Measurements from ENCODE around the gene TDRD7. TPM values are rescaled to one million over a fixed set of nuclear protein-coding genes. Genes with fewer than 3 reads are reported as not detected.
"Not testable (repeated sequence)": the region's sequence is repeated elsewhere in the genome, so short reads cannot be mapped to it uniquely, and the experiment has no call there.

TDRD7 gene
- total RNA-seq, 1 donor from 2014 or later: 14.7 TPM

DNA sequence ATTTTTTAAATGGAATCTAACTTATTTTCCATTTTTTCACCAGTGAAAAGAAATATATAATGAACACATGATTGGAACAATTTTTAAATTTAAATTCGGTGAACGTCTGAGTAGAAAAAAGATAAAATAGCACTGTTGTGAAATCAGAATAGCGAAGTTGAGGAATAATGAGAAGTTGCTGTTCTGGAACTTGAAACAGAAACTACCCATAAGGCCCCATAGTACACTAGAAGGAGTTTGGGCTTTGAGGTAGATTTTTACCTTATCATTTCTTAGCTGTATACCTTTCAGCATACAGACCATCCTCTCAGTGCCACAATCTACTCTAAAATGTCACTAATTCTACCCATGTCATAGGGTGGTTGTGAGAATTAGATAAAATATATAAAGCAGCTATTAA lies 35.1 kb downstream of the TDRD7 start:
- peaks cover 53% of the 10 kb centered on the region for H3K36me3 Mint-ChIP-seq (ENCODE audit: low read depth)
- CTCF ChIA-PET: no interaction called here

GRCh38 chr9:97453573-97453972 lies 41.7 kb downstream of the TDRD7 start:
- ATAC-seq (ENCODE audit: low read depth); H3K27me3 Mint-ChIP-seq; H3K4me1 Mint-ChIP-seq; DNase-seq; H3K27ac Mint-ChIP-seq; H3K9me3 Mint-ChIP-seq; POLR2A ChIA-PET; CTCF ChIA-PET; H3K4me3 Mint-ChIP-seq; intact Hi-C loops (cut with micrococcal nuclease): not testable (repeated sequence)
- H3K36me3 Mint-ChIP-seq (ENCODE audit: low read depth): peaks cover 42% of the 10 kb centered on the region

More for the DNA sequence above, 35.1 kb downstream of the TDRD7 start:
- intact Hi-C loops (cut with micrococcal nuclease): no loop called here
- ATAC-seq (ENCODE audit: low read depth): no peak
- TF ChIP-seq, protein P1, sequence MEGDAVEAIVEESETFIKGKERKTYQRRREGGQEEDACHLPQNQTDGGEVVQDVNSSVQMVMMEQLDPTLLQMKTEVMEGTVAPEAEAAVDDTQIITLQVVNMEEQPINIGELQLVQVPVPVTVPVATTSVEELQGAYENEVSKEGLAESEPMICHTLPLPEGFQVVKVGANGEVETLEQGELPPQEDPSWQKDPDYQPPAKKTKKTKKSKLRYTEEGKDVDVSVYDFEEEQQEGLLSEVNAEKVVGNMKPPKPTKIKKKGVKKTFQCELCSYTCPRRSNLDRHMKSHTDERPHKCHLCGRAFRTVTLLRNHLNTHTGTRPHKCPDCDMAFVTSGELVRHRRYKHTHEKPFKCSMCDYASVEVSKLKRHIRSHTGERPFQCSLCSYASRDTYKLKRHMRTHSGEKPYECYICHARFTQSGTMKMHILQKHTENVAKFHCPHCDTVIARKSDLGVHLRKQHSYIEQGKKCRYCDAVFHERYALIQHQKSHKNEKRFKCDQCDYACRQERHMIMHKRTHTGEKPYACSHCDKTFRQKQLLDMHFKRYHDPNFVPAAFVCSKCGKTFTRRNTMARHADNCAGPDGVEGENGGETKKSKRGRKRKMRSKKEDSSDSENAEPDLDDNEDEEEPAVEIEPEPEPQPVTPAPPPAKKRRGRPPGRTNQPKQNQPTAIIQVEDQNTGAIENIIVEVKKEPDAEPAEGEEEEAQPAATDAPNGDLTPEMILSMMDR (IDR thresholded peaks at IDR 0.05): no peak
- no peak overlapping the region for H3K27ac Mint-ChIP-seq
- POLR2A ChIA-PET: interaction anchor here (0.6 kb wide), 1 partner anchor 186 kb away, joined by 3 read pairs; the partner anchor contains the start of genes NCBP1 and TSTD2
- DNase-seq: no peak
- no peak overlapping the region for H3K4me3 Mint-ChIP-seq
- no peaks in the 10 kb centered on the region for H3K9me3 Mint-ChIP-seq
- H3K27me3 Mint-ChIP-seq: no peaks in the 10 kb centered on the region
- no peaks in the 10 kb centered on the region for H3K4me1 Mint-ChIP-seq

GRCh38 chr9:97456841-97457240 lies 44.9 kb downstream of the TDRD7 start:
- peaks cover 38% of the 10 kb centered on the region for H3K36me3 Mint-ChIP-seq (ENCODE audit: low read depth)
- POLR2A ChIA-PET; ATAC-seq (ENCODE audit: low read depth); intact Hi-C loops (cut with micrococcal nuclease); H3K4me1 Mint-ChIP-seq; H3K27me3 Mint-ChIP-seq; H3K4me3 Mint-ChIP-seq; DNase-seq; CTCF ChIA-PET; H3K9me3 Mint-ChIP-seq; H3K27ac Mint-ChIP-seq: not testable (repeated sequence)

DNA sequence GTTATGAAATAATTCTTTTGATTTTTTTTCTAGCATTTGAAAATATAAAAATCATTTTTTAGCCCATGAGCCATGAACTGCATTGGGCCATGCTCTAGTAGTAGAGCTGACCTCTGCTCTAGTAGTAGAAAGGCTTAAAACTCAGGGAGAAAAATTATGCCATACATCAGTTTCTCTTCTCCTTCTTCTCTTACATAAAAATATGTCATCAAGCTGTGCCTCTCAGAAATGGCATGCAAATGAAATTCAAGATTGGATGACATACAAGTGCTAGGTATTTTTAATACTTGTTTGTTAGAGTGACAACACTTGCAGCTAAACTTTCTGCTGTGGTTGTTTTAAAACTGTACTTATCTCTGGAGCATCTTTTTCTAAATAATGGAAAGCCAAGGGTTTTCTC lies 47.4 kb downstream of the TDRD7 start:
- Mint-ChIP-seq H3K27ac (no peak overlapping the region), H3K36me3 (ENCODE audit: low read depth) (peaks cover 34% of the 10 kb centered on the region), H3K9me3 (no peaks in the 10 kb centered on the region), H3K4me1 (no peaks in the 10 kb centered on the region), H3K27me3 (no peaks in the 10 kb centered on the region), H3K4me3 (no peak overlapping the region)
- ChIA-PET POLR2A (interaction anchor here (0.7 kb wide), 1 partner anchor 1076 kb away, joined by 3 read pairs; the partner anchor contains the start of gene SLC35D2), CTCF (interaction anchor here (0.9 to 1.7 kb wide), 2 partner anchors 9 to 139 kb away, joined by 3 read pairs; no protein-coding TSS in a partner anchor)
- DNase-seq: no peak
- intact Hi-C loops (cut with micrococcal nuclease): no loop called here
- TF ChIP-seq, protein P1 (IDR thresholded peaks at IDR 0.05): no peak
- ATAC-seq (ENCODE audit: low read depth): no peak

GRCh38 chr9:97462159-97462558 lies 50.3 kb downstream of the TDRD7 start:
- Mint-ChIP-seq H3K36me3 (ENCODE audit: low read depth) (peaks cover 51% of the 10 kb centered on the region), H3K4me1 (no peaks in the 10 kb centered on the region), H3K9me3 (no peaks in the 10 kb centered on the region), H3K4me3 (no peak overlapping the region), H3K27me3 (no peaks in the 10 kb centered on the region), H3K27ac (no peak overlapping the region)
- POLR2A ChIA-PET: no interaction called here
- CTCF ChIA-PET: interaction anchor here (1.6 kb wide), 1 partner anchor 137 kb away, joined by 4 read pairs; no protein-coding TSS in a partner anchor
- intact Hi-C loops (cut with micrococcal nuclease): no loop called here
- TF ChIP-seq, protein P1 (IDR thresholded peaks at IDR 0.05): no peak
- ATAC-seq (ENCODE audit: low read depth) (no peak), DNase-seq (no peak)

- POLR2A ChIA-PET: interaction anchor here (0.6 kb wide), 1 partner anchor 1303 kb away, joined by 5 read pairs; no protein-coding TSS in a partner anchor
- Mint-ChIP-seq H3K27me3 (no peaks in the 10 kb centered on the region), H3K4me1 (no peaks in the 10 kb centered on the region), H3K36me3 (ENCODE audit: low read depth) (peaks cover 58% of the 10 kb centered on the region), H3K4me3 (no peak overlapping the region), H3K27ac (no peak overlapping the region), H3K9me3 (no peaks in the 10 kb centered on the region)
- CTCF ChIA-PET: interaction anchor here (1.9 kb wide), 1 partner anchor 136 kb away, joined by 5 read pairs; no protein-coding TSS in a partner anchor
- intact Hi-C loops (cut with micrococcal nuclease): no loop called here
- TF ChIP-seq, protein P1 (IDR thresholded peaks at IDR 0.05): no peak
- DNase-seq: no peak
- no peak for ATAC-seq (ENCODE audit: low read depth)
Measured at GRCh38 chr9:97462914-97463313, 51.0 kb downstream of the TDRD7 start.
